GM23338 (cell line): Measurements from ENCODE around the gene PRM3. TPM values are rescaled to one million over a fixed set of nuclear protein-coding genes. Genes with fewer than 3 reads are reported as not detected.

ENCODE experiments used
- ATAC-seq: fragments of 200-7000 bp; cut with Tn5 transposase; 3 replicates; pipeline ENCODE4 v1.9.1; 2020
- DNase-seq: peaks from one replicate; pipeline ENCODE4 v3.0.0-alpha.2; 2015; ENCODE audit warnings: low spot score
- H2AFZ ChIP-seq: fragments of 200-600 bp; sonication (generic); 2 replicates; pipeline ENCODE4 v1.8.0; 2016; ENCODE audit warnings: antibody characterized with exemption, mild to moderate bottlenecking, moderate library complexity
- H3F3A ChIP-seq: fragments of 200-600 bp; sonication (generic); replicated peaks from 2 replicates; pipeline ENCODE4 v1.8.0; 2017; ENCODE audit warnings: antibody characterized with exemption, mixed run types, low read depth
- H3K27ac ChIP-seq: fragments of 200-600 bp; sonication (generic); 2 replicates; pipeline ENCODE4 v1.6.1; 2016; ENCODE audit warnings: low read depth
- H3K27me3 ChIP-seq: fragments of 200-600 bp; sonication (generic); 2 replicates; pipeline ENCODE4 v1.8.0; 2016; ENCODE audit warnings: mild to moderate bottlenecking, mixed run types, moderate library complexity; ENCODE audit not compliant: insufficient read depth
- H3K36me3 ChIP-seq: fragments of 200-600 bp; sonication (generic); 2 replicates; pipeline ENCODE4 v1.8.0; 2016; ENCODE audit warnings: mild to moderate bottlenecking; ENCODE audit not compliant: insufficient read depth
- H3K4me1 ChIP-seq: fragments of 200-600 bp; sonication (generic); 2 replicates; pipeline ENCODE4 v1.8.0; 2016; ENCODE audit warnings: mild to moderate bottlenecking, moderate library complexity; ENCODE audit not compliant: insufficient read depth
- H3K4me2 ChIP-seq: fragments of 200-600 bp; sonication (generic); 2 replicates; pipeline ENCODE4 v1.7.1; 2017; ENCODE audit warnings: mixed run types
- H3K4me3 ChIP-seq: fragments of 200-600 bp; sonication (generic); 2 replicates; pipeline ENCODE4 v1.6.1; 2016; ENCODE audit warnings: mixed run types
- H3K79me2 ChIP-seq: fragments of 200-600 bp; sonication (generic); replicated peaks from 2 replicates; pipeline ENCODE4 v1.8.0; 2017; ENCODE audit warnings: mild to moderate bottlenecking; ENCODE audit not compliant: insufficient read depth
- H3K9me2 ChIP-seq: fragments of 200-600 bp; sonication (generic); 2 replicates; pipeline ENCODE4 v1.8.0; 2017; ENCODE audit not compliant: insufficient read depth
- H4K20me1 ChIP-seq: fragments of 200-600 bp; sonication (generic); replicated peaks from 2 replicates; pipeline ENCODE4 v1.8.0; 2017; ENCODE audit warnings: mild to moderate bottlenecking; ENCODE audit not compliant: insufficient read depth
- H3K27ac Mint-ChIP-seq: 2 replicates; pipeline ENCODE4 v1.8.0; 2020; ENCODE audit warnings: inconsistent platforms, mild to moderate bottlenecking, moderate library complexity, mixed read lengths
- H3K27me3 Mint-ChIP-seq: 3 replicates; pipeline ENCODE4 v1.8.0; 2022; ENCODE audit warnings: low read depth, mild to moderate bottlenecking, moderate library complexity, mixed read lengths, inconsistent platforms; ENCODE audit not compliant: insufficient read depth, poor library complexity
- H3K36me3 Mint-ChIP-seq: 3 replicates; pipeline ENCODE4 v1.8.0; 2021; ENCODE audit warnings: low read depth, mild to moderate bottlenecking, inconsistent platforms, moderate library complexity, mixed read lengths
- H3K4me1 Mint-ChIP-seq: 3 replicates; pipeline ENCODE4 v1.8.0; 2020; ENCODE audit warnings: mild to moderate bottlenecking, inconsistent platforms, mixed read lengths
- H3K4me3 Mint-ChIP-seq: 3 replicates; pipeline ENCODE4 v1.8.0; 2021; ENCODE audit warnings: moderate library complexity, mild to moderate bottlenecking, inconsistent platforms, mixed read lengths
- H3K9me3 Mint-ChIP-seq: 3 replicates; pipeline ENCODE4 v1.8.0; 2020; ENCODE audit warnings: moderate library complexity, mild to moderate bottlenecking, inconsistent platforms, mixed read lengths
- CREB1 ChIP-seq: fragments of 250-450 bp; sonication (Bioruptor Pico); IDR thresholded peaks from 2 replicates; pipeline ENCODE4 v1.5.0; 2020; ENCODE audit warnings: low read depth, mild to moderate bottlenecking, moderate library complexity
- CTCF ChIP-seq, 2 experiments: fragments of 200-600 bp in 1 of 2; sonication (generic) in 1 of 2; conservative IDR thresholded peaks; 2 replicates each; pipeline versions ENCODE4 v1.5.1 to v1.6.1; 2016 to 2017; ENCODE audit warnings: antibody characterized with exemption in 2 of 2, low read depth in 2 of 2, mild to moderate bottlenecking in 2 of 2, moderate library complexity in 1 of 2
- ETS1 ChIP-seq: IDR thresholded peaks from 2 replicates; pipeline ENCODE4 v1.6.1; 2016; ENCODE audit warnings: antibody characterized with exemption
- EZH2 ChIP-seq: fragments of 200-600 bp; sonication (generic); IDR thresholded peaks from one replicate; pipeline ENCODE4 v1.8.0; 2017; ENCODE audit warnings: antibody characterized with exemption, mild to moderate bottlenecking, low read depth; ENCODE audit not compliant: unreplicated experiment
- EZH2phosphoT487 ChIP-seq: fragments of 200-600 bp; sonication (generic); IDR thresholded peaks from one replicate; pipeline ENCODE4 v1.8.1; 2018; ENCODE audit warnings: antibody characterized with exemption; ENCODE audit not compliant: unreplicated experiment
- STAT1 ChIP-seq: IDR thresholded peaks from one replicate; pipeline ENCODE4 v1.6.1; 2016; ENCODE audit warnings: antibody characterized with exemption; ENCODE audit not compliant: unreplicated experiment
- ZNF331 ChIP-seq: fragments of 250-450 bp; sonication (Bioruptor Pico); IDR thresholded peaks from 2 replicates; pipeline ENCODE4 v1.5.0; 2020; ENCODE audit warnings: low read depth, mild to moderate bottlenecking, moderate library complexity
- ZNF462 ChIP-seq: fragments of 250-450 bp; sonication (Bioruptor Pico); IDR thresholded peaks from 2 replicates; pipeline ENCODE4 v1.5.0; 2020; ENCODE audit warnings: mild to moderate bottlenecking, moderate library complexity
- polyA plus RNA-seq: library from polyadenylated mRNA; unstranded; fragments of >200 nt; fragmentation: Nextera tagmentation; extraction: Ambion mirVana; gene quantifications from 2 replicates; pipeline ENCODE4 v1.2.1, GENCODE V29; 2016
- total RNA-seq: library from RNA; depleted of rRNA; stranded (reverse); fragments of >200 nt; shearing (Covaris generic); gene quantifications from 2 replicates; pipeline ENCODE4 v1.2.3, GENCODE V29; 2014
- TF ChIP-seq, protein P1 (sequence below): IDR thresholded peaks from one replicate; pipeline ENCODE4 v1.6.1; 2018; ENCODE audit warnings: antibody characterized with exemption; ENCODE audit not compliant: unreplicated experiment

The PRM3 gene
- total and polyA plus RNA-seq, 2 experiments from 2014 or later: not detected

DNA sequence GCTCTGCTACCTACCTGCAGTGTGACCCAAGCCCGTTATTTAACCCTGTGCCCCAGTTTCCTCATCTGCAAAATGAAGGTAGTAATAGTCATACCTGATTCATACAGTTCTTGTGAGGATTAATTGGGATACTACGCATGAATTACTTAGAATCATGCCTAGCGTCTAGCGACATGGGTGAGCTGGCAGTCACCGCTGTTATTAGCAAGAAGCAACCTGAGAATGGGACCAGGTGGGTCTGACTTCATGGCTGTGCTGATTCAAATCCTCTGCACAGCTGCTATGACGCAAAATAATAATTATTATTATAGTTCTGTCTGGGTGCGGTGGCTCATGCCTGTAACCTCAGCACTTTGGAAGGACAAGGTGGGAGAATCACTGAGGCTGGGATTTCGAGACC is 25.3 kb downstream of the PRM3 start (continued):
- TF ChIP-seq EZH2phosphoT487: no peak
- TF ChIP-seq STAT1: no peak
- no peak for TF ChIP-seq CREB1 (CRISPR knock-in tag)
- TF ChIP-seq CTCF (conservative IDR thresholded peaks at IDR 0.05; ENCODE audit: low read depth in 2 of 2): no peak
- no peak for TF ChIP-seq ZNF462

- Histone ChIP-seq H3F3A (peaks cover 16% of the 10 kb centered on the region), H3K4me1 (peaks cover 6% of the 10 kb centered on the region), H3K79me2 (no peaks in the 10 kb centered on the region), H2AFZ (no peak overlapping the region), H3K36me3 (no peaks in the 10 kb centered on the region), H3K27me3 (no peaks in the 10 kb centered on the region), H3K4me2 (no peak overlapping the region), H3K27ac (no peak overlapping the region), H3K4me3 (no peak overlapping the region), H4K20me1 (no peaks in the 10 kb centered on the region), H3K9me2 (no peaks in the 10 kb centered on the region)
- ATAC-seq (no peak), DNase-seq (no peak)
- no peak overlapping the region for H3K27ac Mint-ChIP-seq
- H3K27me3 Mint-ChIP-seq: peaks cover 10% of the 10 kb centered on the region
- peaks cover 6% of the 10 kb centered on the region for H3K4me1 Mint-ChIP-seq
- no peaks in the 10 kb centered on the region for H3K9me3 Mint-ChIP-seq
- H3K4me3 Mint-ChIP-seq: no peak overlapping the region
- no peaks in the 10 kb centered on the region; the same call in 2 of the 3 replicates for H3K36me3 Mint-ChIP-seq
- TF ChIP-seq EZH2: no peak
- no peak for TF ChIP-seq ETS1
- TF ChIP-seq ZNF331 (CRISPR knock-in tag): no peak
- TF ChIP-seq, protein P1, sequence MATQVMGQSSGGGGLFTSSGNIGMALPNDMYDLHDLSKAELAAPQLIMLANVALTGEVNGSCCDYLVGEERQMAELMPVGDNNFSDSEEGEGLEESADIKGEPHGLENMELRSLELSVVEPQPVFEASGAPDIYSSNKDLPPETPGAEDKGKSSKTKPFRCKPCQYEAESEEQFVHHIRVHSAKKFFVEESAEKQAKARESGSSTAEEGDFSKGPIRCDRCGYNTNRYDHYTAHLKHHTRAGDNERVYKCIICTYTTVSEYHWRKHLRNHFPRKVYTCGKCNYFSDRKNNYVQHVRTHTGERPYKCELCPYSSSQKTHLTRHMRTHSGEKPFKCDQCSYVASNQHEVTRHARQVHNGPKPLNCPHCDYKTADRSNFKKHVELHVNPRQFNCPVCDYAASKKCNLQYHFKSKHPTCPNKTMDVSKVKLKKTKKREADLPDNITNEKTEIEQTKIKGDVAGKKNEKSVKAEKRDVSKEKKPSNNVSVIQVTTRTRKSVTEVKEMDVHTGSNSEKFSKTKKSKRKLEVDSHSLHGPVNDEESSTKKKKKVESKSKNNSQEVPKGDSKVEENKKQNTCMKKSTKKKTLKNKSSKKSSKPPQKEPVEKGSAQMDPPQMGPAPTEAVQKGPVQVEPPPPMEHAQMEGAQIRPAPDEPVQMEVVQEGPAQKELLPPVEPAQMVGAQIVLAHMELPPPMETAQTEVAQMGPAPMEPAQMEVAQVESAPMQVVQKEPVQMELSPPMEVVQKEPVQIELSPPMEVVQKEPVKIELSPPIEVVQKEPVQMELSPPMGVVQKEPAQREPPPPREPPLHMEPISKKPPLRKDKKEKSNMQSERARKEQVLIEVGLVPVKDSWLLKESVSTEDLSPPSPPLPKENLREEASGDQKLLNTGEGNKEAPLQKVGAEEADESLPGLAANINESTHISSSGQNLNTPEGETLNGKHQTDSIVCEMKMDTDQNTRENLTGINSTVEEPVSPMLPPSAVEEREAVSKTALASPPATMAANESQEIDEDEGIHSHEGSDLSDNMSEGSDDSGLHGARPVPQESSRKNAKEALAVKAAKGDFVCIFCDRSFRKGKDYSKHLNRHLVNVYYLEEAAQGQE: no peak
- TF ChIP-seq STAT1: no peak
These were observed 27.4 kb downstream of the PRM3 start for GRCh38 chr16:11245988-11246387.
